ENCODE results near the gene SMG1. TPM values are rescaled to one million over a fixed set of nuclear protein-coding genes. Genes with fewer than 3 reads are reported as not detected.

Gene SMG1
- total and polyA plus RNA-seq, 10 of the 15 experiments (the other 5 are each of a cell fraction or from before 2014, with no cell fraction given): 3.9 to 66.7 (median 37.0) TPM

DNA sequence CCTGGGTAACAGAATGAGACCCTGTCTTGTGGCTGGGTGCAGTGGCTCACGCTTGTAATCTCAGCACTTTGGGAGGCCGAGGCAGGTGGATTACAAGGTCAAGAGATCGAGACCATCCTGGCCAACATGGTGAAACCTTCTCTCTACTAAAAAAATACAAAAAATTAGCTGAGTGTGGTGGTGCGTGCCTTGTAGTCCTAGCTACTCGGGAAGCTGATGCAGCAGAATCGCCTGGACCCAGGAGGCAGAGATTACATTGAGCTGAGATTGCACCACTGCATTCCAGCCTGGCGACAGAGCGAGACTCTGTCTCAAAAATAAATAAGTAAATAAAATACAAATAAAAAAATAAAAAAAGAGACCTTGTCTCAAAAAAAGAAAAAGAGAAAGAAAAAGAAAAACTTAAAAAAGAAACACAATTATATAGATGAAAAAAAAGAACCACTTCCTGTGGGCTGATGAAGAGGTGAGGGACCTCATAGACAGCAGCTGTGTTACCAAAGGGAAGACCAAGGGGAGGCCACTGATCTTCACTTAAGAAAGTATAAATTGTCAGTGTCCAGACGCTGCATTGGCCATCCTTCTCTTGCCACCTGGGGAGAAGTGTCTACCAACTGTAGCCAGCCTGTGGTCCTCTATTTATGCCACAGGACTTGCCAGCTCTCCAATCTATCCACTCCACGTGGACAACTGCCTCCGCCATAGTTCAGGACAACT, 24.4 kb upstream of the SMG1 start:
- no TSS peak for BruUV-seq (replicated peaks)
- CTCF ChIA-PET: no interaction called here
- Histone ChIP-seq H3K36me3 (ENCODE audit: control insufficient read depth in 2 of 2, insufficient read depth in 2 of 2, low read length in 1 of 2) (no peaks in the 10 kb centered on the region), H3K27ac (ENCODE audit: control insufficient read depth, insufficient read depth) (no peak overlapping the region), H3K4me1 (ENCODE audit: control insufficient read depth, insufficient read depth, low read length) (peaks cover 8% of the 10 kb centered on the region), H3K9me3 (replicated peaks; ENCODE audit: control insufficient read depth, insufficient read depth, low read length) (no peaks in the 10 kb centered on the region), H3K27me3 (replicated peaks in 1 of 2; ENCODE audit: control insufficient read depth in 2 of 2, insufficient read depth in 2 of 2, low read length in 1 of 2) (no peaks in the 10 kb centered on the region), H3K4me3 (no peak overlapping the region), H3K9ac (ENCODE audit: control insufficient read depth, insufficient read depth, low read length) (no peak overlapping the region), H2AFZ (ENCODE audit: control insufficient read depth, low read depth, low read length) (no peak overlapping the region; the same call in 1 of the 2 replicates), H3K4me2 (ENCODE audit: control insufficient read depth, insufficient read depth) (no peak overlapping the region), H4K20me1 (ENCODE audit: control insufficient read depth, insufficient read depth) (no peaks in the 10 kb centered on the region), H3K79me2 (ENCODE audit: control insufficient read depth, insufficient read depth, low read length) (no peaks in the 10 kb centered on the region)
- POLR2A ChIA-PET: no interaction called here
- DNase-seq (ENCODE audit: low read depth, low spot score) (no peak), FAIRE-seq (no peak), ATAC-seq (no peak)
- no peak for TF ChIP-seq USF2 (IDR thresholded peaks at IDR 0.05; ENCODE audit: borderline replicate concordance, low read depth, low read length)
- no peak for TF ChIP-seq ZNF24 (IDR thresholded peaks at IDR 0.05)
- TF ChIP-seq, protein P1, sequence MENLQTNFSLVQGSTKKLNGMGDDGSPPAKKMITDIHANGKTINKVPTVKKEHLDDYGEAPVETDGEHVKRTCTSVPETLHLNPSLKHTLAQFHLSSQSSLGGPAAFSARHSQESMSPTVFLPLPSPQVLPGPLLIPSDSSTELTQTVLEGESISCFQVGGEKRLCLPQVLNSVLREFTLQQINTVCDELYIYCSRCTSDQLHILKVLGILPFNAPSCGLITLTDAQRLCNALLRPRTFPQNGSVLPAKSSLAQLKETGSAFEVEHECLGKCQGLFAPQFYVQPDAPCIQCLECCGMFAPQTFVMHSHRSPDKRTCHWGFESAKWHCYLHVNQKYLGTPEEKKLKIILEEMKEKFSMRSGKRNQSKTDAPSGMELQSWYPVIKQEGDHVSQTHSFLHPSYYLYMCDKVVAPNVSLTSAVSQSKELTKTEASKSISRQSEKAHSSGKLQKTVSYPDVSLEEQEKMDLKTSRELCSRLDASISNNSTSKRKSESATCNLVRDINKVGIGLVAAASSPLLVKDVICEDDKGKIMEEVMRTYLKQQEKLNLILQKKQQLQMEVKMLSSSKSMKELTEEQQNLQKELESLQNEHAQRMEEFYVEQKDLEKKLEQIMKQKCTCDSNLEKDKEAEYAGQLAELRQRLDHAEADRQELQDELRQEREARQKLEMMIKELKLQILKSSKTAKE (IDR thresholded peaks at IDR 0.05; ENCODE audit: low read depth, poor library complexity, severe bottlenecking): no peak
- no peak for TF ChIP-seq KDM1A (IDR thresholded peaks at IDR 0.05; ENCODE audit: borderline replicate concordance)
- no peak for TF ChIP-seq BRCA1 (IDR thresholded peaks at IDR 0.05; ENCODE audit: low read depth, low read length)
- TF ChIP-seq BMI1 (IDR thresholded peaks at IDR 0.05; ENCODE audit: borderline replicate concordance): no peak
- TF ChIP-seq ZNF622 (IDR thresholded peaks at IDR 0.05): no peak
- no peak for TF ChIP-seq ATF7 (IDR thresholded peaks at IDR 0.05; ENCODE audit: low read depth)
- TF ChIP-seq EED (IDR thresholded peaks at IDR 0.05; ENCODE audit: low read depth): no peak
- no peak for TF ChIP-seq ZBTB33 (IDR thresholded peaks at IDR 0.05)
- no peak for TF ChIP-seq SUZ12 (IDR thresholded peaks at IDR 0.05; ENCODE audit: unreplicated experiment)
- no peak for TF ChIP-seq SRF (IDR thresholded peaks at IDR 0.05; ENCODE audit: low read depth in 2 of 2, low read length in 2 of 2)
- RAD21 ChIA-PET (ENCODE audit: unreplicated experiment): no interaction called here
- SMC1A ChIA-PET (ENCODE audit: uncharacterized antibody, unreplicated experiment): interaction anchor here (0.9 kb wide), 1 partner anchor 15 kb away, joined by 3 read pairs; no protein-coding TSS in a partner anchor
- intact Hi-C loops (cut with micrococcal nuclease; ENCODE audit: unreplicated experiment) (no loop called here), in situ Hi-C loops (cut with MboI) (no loop called here)
- 78% methylated on average over 11 of the region's 11 CpGs for WGBS (ENCODE audit: insufficient coverage, insufficient replicate concordance, low lambda C conversion rate, missing lambda C conversion rate)

Measured in GM12878 (cell line).